DMS114 treated with DMSO at 0.1 percent for 48 hours (cell line): ENCODE data around the gene C12orf60.

Experiments
- DNase-seq: peaks from one replicate; lab custom pipeline; 2025; ENCODE audit not compliant: unreplicated experiment; lab: John Stamatoyannopoulos, UW

The C12orf60 gene

DNA sequence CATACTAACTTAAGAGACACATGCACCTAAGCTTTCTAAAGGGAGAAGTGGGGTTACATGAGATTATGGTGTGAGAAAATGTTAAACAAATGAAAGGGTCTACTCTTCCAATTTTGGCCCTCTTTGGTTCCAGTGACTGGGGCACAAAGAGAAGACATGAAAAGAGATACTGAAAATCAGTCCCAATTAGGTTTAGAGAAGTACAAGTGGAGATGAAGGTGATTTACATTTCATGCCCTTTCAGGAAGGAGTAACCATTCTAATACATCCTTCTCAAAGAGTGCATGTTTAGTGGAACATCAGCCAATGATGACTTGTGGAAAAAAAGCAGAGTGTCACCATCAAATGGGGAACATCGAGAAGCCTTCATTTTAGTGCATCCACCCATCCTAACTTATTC, 67.8 kb downstream of the C12orf60 start:
- no peak for DNase-seq

DNA sequence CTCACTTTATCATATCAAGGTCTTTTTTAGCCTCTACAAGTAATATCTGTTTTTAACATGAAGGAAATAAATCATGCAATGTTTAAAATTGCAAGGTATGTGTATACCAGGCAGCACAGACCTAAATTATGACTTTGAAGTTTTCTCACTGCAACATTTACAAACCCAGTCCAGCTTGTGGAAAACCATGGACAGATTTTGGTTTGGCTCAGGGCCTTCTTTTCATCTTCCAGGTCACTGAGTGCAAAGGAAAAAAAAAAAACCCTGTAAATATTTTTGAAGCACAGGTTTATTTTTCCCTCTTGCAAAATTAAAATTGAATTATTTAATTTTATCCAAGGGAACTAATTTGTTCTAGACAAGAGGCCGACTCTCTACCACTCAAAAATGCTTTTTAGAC, 68.4 kb downstream of the C12orf60 start:
- no peak for DNase-seq

DNA sequence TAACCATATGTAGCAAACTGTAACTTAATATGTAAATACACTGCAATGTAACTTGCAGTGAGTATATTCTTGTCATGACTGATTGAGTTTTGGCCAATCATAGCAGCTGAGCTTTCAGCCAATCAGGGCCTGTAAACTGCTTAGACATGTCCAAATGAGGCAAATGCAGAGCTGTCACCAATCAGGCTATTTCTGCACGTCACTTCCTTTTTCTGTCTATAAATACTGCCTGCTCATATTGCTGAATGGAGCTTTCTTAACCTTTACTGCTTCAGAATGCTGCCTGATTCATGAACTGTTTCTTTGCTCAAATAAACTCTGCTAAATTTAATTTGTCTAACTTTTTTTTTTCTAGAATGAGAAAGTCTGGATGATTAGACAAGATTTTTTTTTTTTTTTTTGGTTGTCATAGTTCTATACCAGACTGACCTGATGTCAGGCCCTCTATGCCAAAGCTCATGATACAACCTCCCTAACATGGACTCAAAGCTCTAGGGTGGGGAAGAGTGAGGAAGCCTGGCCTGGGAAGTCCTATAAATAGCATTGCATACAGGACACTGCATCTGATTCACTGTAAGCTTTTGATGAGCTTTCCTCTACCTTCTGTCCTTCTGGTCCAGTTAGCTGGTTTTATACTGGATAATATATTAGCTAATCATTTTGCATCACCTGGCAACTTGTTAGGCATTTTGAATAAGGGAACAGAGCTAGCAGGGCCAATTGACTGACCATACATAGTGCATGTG, 70.1 kb downstream of the C12orf60 start:
- no peak for DNase-seq
